ENCODE measurements around the gene AIFM1.

The AIFM1 gene

GRCh38 chrX:130109429-130110378 is 55.9 kb downstream of the AIFM1 start:
- TF ChIP-seq, protein P1, sequence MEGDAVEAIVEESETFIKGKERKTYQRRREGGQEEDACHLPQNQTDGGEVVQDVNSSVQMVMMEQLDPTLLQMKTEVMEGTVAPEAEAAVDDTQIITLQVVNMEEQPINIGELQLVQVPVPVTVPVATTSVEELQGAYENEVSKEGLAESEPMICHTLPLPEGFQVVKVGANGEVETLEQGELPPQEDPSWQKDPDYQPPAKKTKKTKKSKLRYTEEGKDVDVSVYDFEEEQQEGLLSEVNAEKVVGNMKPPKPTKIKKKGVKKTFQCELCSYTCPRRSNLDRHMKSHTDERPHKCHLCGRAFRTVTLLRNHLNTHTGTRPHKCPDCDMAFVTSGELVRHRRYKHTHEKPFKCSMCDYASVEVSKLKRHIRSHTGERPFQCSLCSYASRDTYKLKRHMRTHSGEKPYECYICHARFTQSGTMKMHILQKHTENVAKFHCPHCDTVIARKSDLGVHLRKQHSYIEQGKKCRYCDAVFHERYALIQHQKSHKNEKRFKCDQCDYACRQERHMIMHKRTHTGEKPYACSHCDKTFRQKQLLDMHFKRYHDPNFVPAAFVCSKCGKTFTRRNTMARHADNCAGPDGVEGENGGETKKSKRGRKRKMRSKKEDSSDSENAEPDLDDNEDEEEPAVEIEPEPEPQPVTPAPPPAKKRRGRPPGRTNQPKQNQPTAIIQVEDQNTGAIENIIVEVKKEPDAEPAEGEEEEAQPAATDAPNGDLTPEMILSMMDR (IDR thresholded peaks at IDR 0.05; ENCODE audit: extremely low read depth, insufficient read depth, missing control alignments), result no peak
- no peak for DNase-seq (ENCODE audit: low spot score)
- in situ Hi-C loops (cut with MboI; ENCODE audit: low pct_unique_long_range_greater_than_20kb, low sequenced_read_pairs, unreplicated experiment), result no loop called here

GRCh38 chrX:130108647-130109428 is 56.8 kb downstream of the AIFM1 start:
- in situ Hi-C loops (cut with MboI; ENCODE audit: low pct_unique_long_range_greater_than_20kb, low sequenced_read_pairs, unreplicated experiment), result no loop called here
- peak; percentile 74 for DNase-seq (ENCODE audit: low spot score)
- TF ChIP-seq, protein P1 (IDR thresholded peaks at IDR 0.05; ENCODE audit: extremely low read depth, insufficient read depth, missing control alignments), result no peak

DNA sequence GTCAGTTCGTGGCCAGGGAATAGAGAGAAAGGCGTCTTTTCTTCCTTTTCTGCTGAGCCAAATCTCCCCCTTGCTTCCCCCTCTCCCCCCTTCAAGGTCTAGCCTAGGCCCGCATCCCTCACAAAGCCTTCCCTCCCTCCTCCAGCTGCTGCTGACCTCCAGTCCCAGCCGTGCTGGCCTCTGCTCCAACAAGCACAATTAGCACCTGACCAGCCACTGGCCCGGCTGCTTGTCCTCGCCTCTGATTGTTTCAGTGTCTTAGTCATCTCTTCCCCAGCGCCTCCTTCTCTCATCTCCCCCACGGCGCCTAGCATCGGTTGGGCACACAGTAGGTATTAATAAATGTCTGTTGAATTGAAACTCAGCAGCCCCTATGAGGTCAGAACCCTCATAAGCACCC is 59.6 kb downstream of the AIFM1 start:
- in situ Hi-C loops (cut with MboI; ENCODE audit: low pct_unique_long_range_greater_than_20kb, low sequenced_read_pairs, unreplicated experiment), result no loop called here
- DNase-seq (ENCODE audit: low spot score), result no peak
- TF ChIP-seq, protein P1 (IDR thresholded peaks at IDR 0.05; ENCODE audit: extremely low read depth, insufficient read depth, missing control alignments), result no peak

- TF ChIP-seq, protein P1 (IDR thresholded peaks at IDR 0.05; ENCODE audit: extremely low read depth, insufficient read depth, missing control alignments), result no peak
- no peak for DNase-seq (ENCODE audit: low spot score)
- in situ Hi-C loops (cut with MboI; ENCODE audit: low pct_unique_long_range_greater_than_20kb, low sequenced_read_pairs, unreplicated experiment), result no loop called here
Observed at GRCh38 chrX:130105244-130105643, 60.4 kb downstream of the AIFM1 start.

DNA sequence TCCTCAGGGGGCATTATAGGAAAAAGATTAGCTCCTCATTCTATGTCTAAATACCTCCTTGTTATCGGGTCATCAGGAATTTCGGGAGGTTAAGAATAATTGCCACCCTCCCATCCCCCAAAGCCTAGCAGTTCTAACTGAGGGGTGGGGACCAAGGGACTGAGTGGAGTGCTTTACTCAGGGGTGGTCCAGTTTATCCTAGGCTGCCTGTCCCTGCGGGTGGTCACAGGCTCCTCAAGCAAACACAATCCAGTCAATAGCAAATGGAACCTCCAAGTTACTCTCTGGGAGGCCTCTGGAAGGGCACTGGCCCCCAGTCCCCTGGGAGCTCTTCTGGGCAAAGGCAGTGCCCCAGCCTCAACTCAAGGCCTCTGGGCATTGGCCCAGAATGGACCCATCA is 62.0 kb downstream of the AIFM1 start:
- no peak for DNase-seq (ENCODE audit: low spot score)
- TF ChIP-seq, protein P1 (IDR thresholded peaks at IDR 0.05; ENCODE audit: extremely low read depth, insufficient read depth, missing control alignments), result no peak
- in situ Hi-C loops (cut with MboI; ENCODE audit: low pct_unique_long_range_greater_than_20kb, low sequenced_read_pairs, unreplicated experiment), result no loop called here

DNA sequence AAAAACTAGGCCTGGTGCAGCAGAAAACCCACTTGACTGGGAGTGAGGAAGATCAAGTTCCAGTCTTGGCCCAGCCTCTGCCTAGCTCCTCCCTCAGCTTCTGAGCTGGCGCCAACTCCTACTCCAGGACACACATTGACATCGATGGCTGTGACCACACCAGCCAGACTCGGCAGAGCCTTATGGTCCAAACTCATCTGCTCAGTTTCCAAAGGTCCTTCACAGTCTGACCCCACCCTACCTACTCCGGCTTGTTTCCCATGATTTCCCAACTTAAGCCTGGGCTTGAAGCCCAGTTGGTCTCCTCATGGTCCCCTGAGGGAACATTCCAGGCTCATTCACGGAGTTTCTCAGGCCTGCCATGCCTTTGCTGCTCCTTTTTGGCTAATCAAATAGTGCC is 65.5 kb downstream of the AIFM1 start:
- in situ Hi-C loops (cut with MboI; ENCODE audit: low pct_unique_long_range_greater_than_20kb, low sequenced_read_pairs, unreplicated experiment), result no loop called here
- TF ChIP-seq, protein P1 (IDR thresholded peaks at IDR 0.05; ENCODE audit: extremely low read depth, insufficient read depth, missing control alignments), result no peak
- DNase-seq (ENCODE audit: low spot score), result no peak
